ENCODE results near the gene MYRIP. TPM values are rescaled to one million over a fixed set of nuclear protein-coding genes. Genes with fewer than 3 reads are reported as not detected.
A peak's percentile ranks its signal among the peaks of the same experiment; 100 is the strongest.

MYRIP gene
- total and polyA plus RNA-seq, 8 donors, result 1.4 to 11.2 (median 7.8) TPM

GRCh38 chr3:40109641-40110490 lies 300.5 kb downstream of the MYRIP start:
- H3K36me3 ChIP-seq, result no peaks in the 10 kb centered on the region
- no peaks in the 10 kb centered on the region for H3K9me3 ChIP-seq
- peaks cover 0 to 6% (median 5%) of the 10 kb centered on the region in 3 donors for H3K4me1 ChIP-seq
- no peak overlapping the region for H3K27ac ChIP-seq
- no peaks in the 10 kb centered on the region for H3K27me3 ChIP-seq
- intact Hi-C loops (cut with DNase I), result no loop called here
- ATAC-seq (peak in 3 of 4 donors; percentile 56 to 67 (median 61)), FAIRE-seq (no peak), DNase-seq (no peak)
- no peak for TF ChIP-seq CTCF (IDR thresholded peaks at IDR 0.05)
- no peak overlapping the region for H3K4me3 ChIP-seq

- 80 to 81% methylated on average over 9 of the region's 9 CpGs for WGBS, 2 donors
- no peaks in the 10 kb centered on the region for H3K27me3 ChIP-seq
Measured at GRCh38 chr3:40116478-40117177, 307.2 kb downstream of the MYRIP start.

GRCh38 chr3:40118091-40118490 lies 308.7 kb downstream of the MYRIP start:
- TF ChIP-seq CTCF (IDR thresholded peaks at IDR 0.05), result no peak
- no peak for FAIRE-seq
- H3K4me3 ChIP-seq, result no peak overlapping the region

More at GRCh38 chr3:40116478-40117177, 307.2 kb downstream of the MYRIP start:
- FAIRE-seq (no peak), ATAC-seq (peak in 2 of 4 donors; percentile 29 to 50), DNase-seq (no peak)
- peaks cover 0 to 9% (median 5%) of the 10 kb centered on the region in 3 donors for H3K4me1 ChIP-seq
- H3K36me3 ChIP-seq, result no peaks in the 10 kb centered on the region
- H3K27ac ChIP-seq, result no peak overlapping the region
- no peaks in the 10 kb centered on the region for H3K9me3 ChIP-seq
- intact Hi-C loops (cut with DNase I), result no loop called here
- H3K4me3 ChIP-seq, result no peak overlapping the region
- no peak for TF ChIP-seq CTCF (IDR thresholded peaks at IDR 0.05)

GRCh38 chr3:40120067-40120692 lies 310.8 kb downstream of the MYRIP start:
- WGBS, 2 donors, result 88% methylated on average over 3 of the region's 3 CpGs
- no peak overlapping the region for H3K27ac ChIP-seq
- H3K9me3 ChIP-seq, result no peaks in the 10 kb centered on the region
- TF ChIP-seq CTCF (IDR thresholded peaks at IDR 0.05), result no peak
- H3K36me3 ChIP-seq, result no peaks in the 10 kb centered on the region
- no peak for ATAC-seq
- intact Hi-C loops (cut with DNase I), result no loop called here
- peaks cover 0 to 5% (median 0%) of the 10 kb centered on the region in 3 donors for H3K4me1 ChIP-seq
- no peaks in the 10 kb centered on the region for H3K27me3 ChIP-seq
- no peak for FAIRE-seq
- no peak overlapping the region for H3K4me3 ChIP-seq
- DNase-seq, result no peak

More at GRCh38 chr3:40118091-40118490, 308.7 kb downstream of the MYRIP start:
- intact Hi-C loops (cut with DNase I), result no loop called here
- Histone ChIP-seq H3K9me3 (no peaks in the 10 kb centered on the region), H3K27ac (no peak overlapping the region), H3K27me3 (no peaks in the 10 kb centered on the region), H3K36me3 (no peaks in the 10 kb centered on the region), H3K4me1 (peaks cover 0 to 9% (median 5%) of the 10 kb centered on the region in 3 donors)
- DNase-seq, result no peak
- ATAC-seq, result no peak
- 38 to 66% methylated on average over 2 of the region's 2 CpGs for WGBS, 2 donors

Data from pancreas (tissue), 10 donors.